ENCODE results near the gene SNRK. TPM values are rescaled to one million over a fixed set of nuclear protein-coding genes. Genes with fewer than 3 reads are reported as not detected.

The SNRK gene
- total and polyA plus RNA-seq, 9 of the 15 experiments (the other 6 are each of a cell fraction or from before 2014, with no cell fraction given), result 1.7 to 12.3 (median 7.3) TPM

DNA sequence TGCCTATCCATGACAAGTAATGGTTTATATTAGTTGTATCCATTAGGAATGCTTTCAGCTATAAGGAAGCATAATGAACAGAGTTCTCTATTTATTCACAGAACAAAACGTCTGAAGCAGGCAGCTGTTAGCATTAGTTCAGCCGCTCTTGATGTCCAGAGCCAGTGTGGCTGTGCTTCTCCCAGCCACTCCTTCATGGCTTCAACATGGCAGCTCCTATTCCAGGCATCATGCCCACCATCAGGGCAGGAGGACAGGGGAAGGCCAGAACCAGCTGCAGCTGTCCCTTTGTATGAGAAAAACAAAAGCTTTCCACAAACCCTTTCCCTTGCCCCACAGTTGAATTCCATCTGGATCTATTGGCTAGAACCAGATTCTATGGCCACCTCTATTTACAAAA lies 12.9 kb upstream of the SNRK start:
- Histone ChIP-seq H4K20me1 (replicated peaks; ENCODE audit: control insufficient read depth, insufficient read depth, low read length) (no peaks in the 10 kb centered on the region), H3K27ac (ENCODE audit: extremely low read depth, low read depth, low read length) (no peak overlapping the region), H3K27me3 (ENCODE audit: control insufficient read depth in 2 of 2, insufficient read depth in 2 of 2, low read length in 2 of 2) (peaks cover 5 to 19% of the 10 kb centered on the region in 2 experiments), H3K9me3 (replicated peaks; ENCODE audit: control insufficient read depth, insufficient read depth, low read depth, low read length) (no peaks in the 10 kb centered on the region), H3K36me3 (ENCODE audit: control insufficient read depth, insufficient read depth, low read length) (no peaks in the 10 kb centered on the region), H3K79me2 (ENCODE audit: control insufficient read depth, insufficient read depth, low read length) (no peaks in the 10 kb centered on the region), H3K9ac (ENCODE audit: insufficient read depth in 1 of 2, low read depth in 2 of 2, low read length in 2 of 2) (no peak overlapping the region), H3K9me1 (ENCODE audit: control insufficient read depth, insufficient read depth, low read length) (no peaks in the 10 kb centered on the region), H3K4me2 (ENCODE audit: insufficient read depth, low read length) (no peak overlapping the region), H3K4me3 (no peak overlapping the region), H2AFZ (ENCODE audit: low read depth, low read length) (no peak overlapping the region), H3K4me1 (replicated peaks in 1 of 2; ENCODE audit: control insufficient read depth in 2 of 2, insufficient read depth in 2 of 2, low read length in 2 of 2) (no peaks in the 10 kb centered on the region)
- intact Hi-C loops (cut with micrococcal nuclease) (no loop called here), in situ Hi-C loops (cut with MboI) (no loop called here)
- 0% methylated on average over 2 of the region's 2 CpGs for WGBS (ENCODE audit: insufficient coverage, low coverage, missing lambda C conversion rate)
- ATAC-seq (no peak), DNase-seq (ENCODE audit: extremely low read depth in 1 of 4, low spot score in 3 of 4) (no peak), FAIRE-seq (no peak)
- no TSS peak for BruUV-seq (replicated peaks)
- CTCF ChIA-PET (ENCODE audit: low intra/inter-chr PET ratio), result no interaction called here
- POLR2A ChIA-PET, result interaction anchor here (0.6 to 1.5 kb wide), 3 partner anchors 12 to 20 kb away, joined by 3 to 5 read pairs (median 4); no protein-coding TSS in a partner anchor
- TF ChIP-seq KDM2B (CRISPR knock-in tag; IDR thresholded peaks at IDR 0.05), result no peak
- TF ChIP-seq ZNF586 (CRISPR knock-in tag; conservative IDR thresholded peaks at IDR 0.05), result no peak
- no peak for TF ChIP-seq NR2F6 (CRISPR knock-in tag; IDR thresholded peaks at IDR 0.05)
- TF ChIP-seq, protein P1, sequence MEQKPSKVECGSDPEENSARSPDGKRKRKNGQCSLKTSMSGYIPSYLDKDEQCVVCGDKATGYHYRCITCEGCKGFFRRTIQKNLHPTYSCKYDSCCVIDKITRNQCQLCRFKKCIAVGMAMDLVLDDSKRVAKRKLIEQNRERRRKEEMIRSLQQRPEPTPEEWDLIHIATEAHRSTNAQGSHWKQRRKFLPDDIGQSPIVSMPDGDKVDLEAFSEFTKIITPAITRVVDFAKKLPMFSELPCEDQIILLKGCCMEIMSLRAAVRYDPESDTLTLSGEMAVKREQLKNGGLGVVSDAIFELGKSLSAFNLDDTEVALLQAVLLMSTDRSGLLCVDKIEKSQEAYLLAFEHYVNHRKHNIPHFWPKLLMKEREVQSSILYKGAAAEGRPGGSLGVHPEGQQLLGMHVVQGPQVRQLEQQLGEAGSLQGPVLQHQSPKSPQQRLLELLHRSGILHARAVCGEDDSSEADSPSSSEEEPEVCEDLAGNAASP (IDR thresholded peaks at IDR 0.05), result no peak
- TF ChIP-seq, protein P2, sequence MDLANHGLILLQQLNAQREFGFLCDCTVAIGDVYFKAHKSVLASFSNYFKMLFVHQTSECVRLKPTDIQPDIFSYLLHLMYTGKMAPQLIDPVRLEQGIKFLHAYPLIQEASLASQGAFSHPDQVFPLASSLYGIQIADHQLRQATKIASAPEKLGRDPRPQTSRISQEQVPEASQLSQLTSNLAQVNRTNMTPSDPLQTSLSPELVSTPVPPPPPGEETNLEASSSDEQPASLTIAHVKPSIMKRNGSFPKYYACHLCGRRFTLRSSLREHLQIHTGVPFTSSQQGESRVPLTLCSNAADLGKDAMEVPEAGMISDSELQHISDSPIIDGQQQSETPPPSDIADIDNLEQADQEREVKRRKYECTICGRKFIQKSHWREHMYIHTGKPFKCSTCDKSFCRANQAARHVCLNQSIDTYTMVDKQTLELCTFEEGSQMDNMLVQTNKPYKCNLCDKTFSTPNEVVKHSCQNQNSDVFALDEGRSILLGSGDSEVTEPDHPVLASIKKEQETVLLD (IDR thresholded peaks at IDR 0.05), result no peak
- TF ChIP-seq, protein P3, sequence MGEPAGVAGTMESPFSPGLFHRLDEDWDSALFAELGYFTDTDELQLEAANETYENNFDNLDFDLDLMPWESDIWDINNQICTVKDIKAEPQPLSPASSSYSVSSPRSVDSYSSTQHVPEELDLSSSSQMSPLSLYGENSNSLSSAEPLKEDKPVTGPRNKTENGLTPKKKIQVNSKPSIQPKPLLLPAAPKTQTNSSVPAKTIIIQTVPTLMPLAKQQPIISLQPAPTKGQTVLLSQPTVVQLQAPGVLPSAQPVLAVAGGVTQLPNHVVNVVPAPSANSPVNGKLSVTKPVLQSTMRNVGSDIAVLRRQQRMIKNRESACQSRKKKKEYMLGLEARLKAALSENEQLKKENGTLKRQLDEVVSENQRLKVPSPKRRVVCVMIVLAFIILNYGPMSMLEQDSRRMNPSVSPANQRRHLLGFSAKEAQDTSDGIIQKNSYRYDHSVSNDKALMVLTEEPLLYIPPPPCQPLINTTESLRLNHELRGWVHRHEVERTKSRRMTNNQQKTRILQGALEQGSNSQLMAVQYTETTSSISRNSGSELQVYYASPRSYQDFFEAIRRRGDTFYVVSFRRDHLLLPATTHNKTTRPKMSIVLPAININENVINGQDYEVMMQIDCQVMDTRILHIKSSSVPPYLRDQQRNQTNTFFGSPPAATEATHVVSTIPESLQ (CRISPR knock-in tag; IDR thresholded peaks at IDR 0.05), result no peak
- no peak for TF ChIP-seq ZZZ3 (IDR thresholded peaks at IDR 0.05)
- TF ChIP-seq, protein P4, sequence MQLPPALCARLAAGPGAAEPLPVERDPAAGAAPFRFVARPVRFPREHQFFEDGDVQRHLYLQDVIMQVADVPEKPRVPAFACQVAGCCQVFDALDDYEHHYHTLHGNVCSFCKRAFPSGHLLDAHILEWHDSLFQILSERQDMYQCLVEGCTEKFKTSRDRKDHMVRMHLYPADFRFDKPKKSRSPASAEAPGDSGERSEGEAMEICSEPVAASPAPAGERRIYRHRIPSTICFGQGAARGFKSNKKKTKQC (CRISPR knock-in tag; IDR thresholded peaks at IDR 0.05), result no peak
- TF ChIP-seq ZNF436 (CRISPR knock-in tag; IDR thresholded peaks at IDR 0.05), result no peak
- no peak for TF ChIP-seq ARNT (IDR thresholded peaks at IDR 0.05)
- no peak for TF ChIP-seq HDAC8 (tag; IDR thresholded peaks at IDR 0.05)
- TF ChIP-seq L3MBTL2 (IDR thresholded peaks at IDR 0.05), result no peak
- no peak for TF ChIP-seq ESRRA (IDR thresholded peaks at IDR 0.05; ENCODE audit: borderline replicate concordance, low read depth)
- TF ChIP-seq, protein P5, sequence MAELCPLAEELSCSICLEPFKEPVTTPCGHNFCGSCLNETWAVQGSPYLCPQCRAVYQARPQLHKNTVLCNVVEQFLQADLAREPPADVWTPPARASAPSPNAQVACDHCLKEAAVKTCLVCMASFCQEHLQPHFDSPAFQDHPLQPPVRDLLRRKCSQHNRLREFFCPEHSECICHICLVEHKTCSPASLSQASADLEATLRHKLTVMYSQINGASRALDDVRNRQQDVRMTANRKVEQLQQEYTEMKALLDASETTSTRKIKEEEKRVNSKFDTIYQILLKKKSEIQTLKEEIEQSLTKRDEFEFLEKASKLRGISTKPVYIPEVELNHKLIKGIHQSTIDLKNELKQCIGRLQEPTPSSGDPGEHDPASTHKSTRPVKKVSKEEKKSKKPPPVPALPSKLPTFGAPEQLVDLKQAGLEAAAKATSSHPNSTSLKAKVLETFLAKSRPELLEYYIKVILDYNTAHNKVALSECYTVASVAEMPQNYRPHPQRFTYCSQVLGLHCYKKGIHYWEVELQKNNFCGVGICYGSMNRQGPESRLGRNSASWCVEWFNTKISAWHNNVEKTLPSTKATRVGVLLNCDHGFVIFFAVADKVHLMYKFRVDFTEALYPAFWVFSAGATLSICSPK (IDR thresholded peaks at IDR 0.05; ENCODE audit: borderline replicate concordance), result no peak
- TF ChIP-seq, protein P6, sequence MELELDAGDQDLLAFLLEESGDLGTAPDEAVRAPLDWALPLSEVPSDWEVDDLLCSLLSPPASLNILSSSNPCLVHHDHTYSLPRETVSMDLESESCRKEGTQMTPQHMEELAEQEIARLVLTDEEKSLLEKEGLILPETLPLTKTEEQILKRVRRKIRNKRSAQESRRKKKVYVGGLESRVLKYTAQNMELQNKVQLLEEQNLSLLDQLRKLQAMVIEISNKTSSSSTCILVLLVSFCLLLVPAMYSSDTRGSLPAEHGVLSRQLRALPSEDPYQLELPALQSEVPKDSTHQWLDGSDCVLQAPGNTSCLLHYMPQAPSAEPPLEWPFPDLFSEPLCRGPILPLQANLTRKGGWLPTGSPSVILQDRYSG (tag; conservative IDR thresholded peaks at IDR 0.05; ENCODE audit: low read depth), result no peak

Measured in K562 (cell line).